Embryonic facial prominence (tissue), 1 donor: ENCODE data around the gene IGSF6.
"Not testable (repeated sequence)": the region's sequence is repeated elsewhere in the genome, so short reads cannot be mapped to it uniquely, and the experiment has no call there.

Source experiments
- DNase-seq: peaks from one replicate; pipeline ENCODE4 v3.0.0-alpha.2; 2016; ENCODE audit errors: extremely low spot score

IGSF6 gene

GRCh38 chr16:21629616-21630539, 22.5 kb downstream of the IGSF6 start:
- not testable (repeated sequence) for DNase-seq

GRCh38 chr16:21628772-21629171, 23.6 kb downstream of the IGSF6 start:
- no peak for DNase-seq

- no peak for DNase-seq
Observed at GRCh38 chr16:21628121-21628726, 24.2 kb downstream of the IGSF6 start.

GRCh38 chr16:21626659-21627277, 25.6 kb downstream of the IGSF6 start:
- no peak for DNase-seq

GRCh38 chr16:21625026-21625425, 27.4 kb downstream of the IGSF6 start:
- DNase-seq: no peak

GRCh38 chr16:21622545-21622944, 29.9 kb downstream of the IGSF6 start:
- no peak for DNase-seq

GRCh38 chr16:21620592-21620991, 31.8 kb downstream of the IGSF6 start:
- no peak for DNase-seq

- no peak for DNase-seq
Observed at GRCh38 chr16:21619765-21620425, 32.5 kb downstream of the IGSF6 start.

- DNase-seq: no peak
Observed at GRCh38 chr16:21618281-21618680, 34.1 kb downstream of the IGSF6 start.

GRCh38 chr16:21617607-21618006, 34.8 kb downstream of the IGSF6 start:
- DNase-seq: no peak

- no peak for DNase-seq
Observed at GRCh38 chr16:21614896-21615295, 37.5 kb downstream of the IGSF6 start.

GRCh38 chr16:21613781-21614180, 38.6 kb downstream of the IGSF6 start:
- no peak for DNase-seq

- DNase-seq: no peak
Observed at GRCh38 chr16:21613361-21613760, 39.0 kb downstream of the IGSF6 start.

- DNase-seq: peak; percentile 26
Observed at GRCh38 chr16:21611556-21612384, 40.6 kb downstream of the IGSF6 start.

GRCh38 chr16:21611198-21611555, 41.2 kb downstream of the IGSF6 start:
- DNase-seq: no peak

GRCh38 chr16:21610766-21611165, 41.6 kb downstream of the IGSF6 start:
- no peak for DNase-seq

- DNase-seq: no peak
Observed at GRCh38 chr16:21610006-21610544, 42.3 kb downstream of the IGSF6 start.

GRCh38 chr16:21608639-21609328, 43.6 kb downstream of the IGSF6 start:
- DNase-seq: no peak

GRCh38 chr16:21605848-21606247, 46.6 kb downstream of the IGSF6 start:
- not testable (repeated sequence) for DNase-seq

GRCh38 chr16:21603928-21604327, 48.5 kb downstream of the IGSF6 start:
- no peak for DNase-seq
